Activated CD8-positive, alpha-beta memory T cell treated with anti-CD3 and anti-CD28 coated beads for 1 hour (primary cell): Measurements from ENCODE around the gene D2HGDH.
"Not testable (repeated sequence)": the region's sequence is repeated elsewhere in the genome, so short reads cannot be mapped to it uniquely, and the experiment has no call there.

Experiments
- DNase-seq, 2 donors: peaks; one replicate each; pipeline ENCODE4 v3.0.0-alpha.2; 2020; ENCODE audit warnings: low read depth in 1 of 2; ENCODE audit errors: extremely low read depth in 1 of 2

The D2HGDH gene

DNA sequence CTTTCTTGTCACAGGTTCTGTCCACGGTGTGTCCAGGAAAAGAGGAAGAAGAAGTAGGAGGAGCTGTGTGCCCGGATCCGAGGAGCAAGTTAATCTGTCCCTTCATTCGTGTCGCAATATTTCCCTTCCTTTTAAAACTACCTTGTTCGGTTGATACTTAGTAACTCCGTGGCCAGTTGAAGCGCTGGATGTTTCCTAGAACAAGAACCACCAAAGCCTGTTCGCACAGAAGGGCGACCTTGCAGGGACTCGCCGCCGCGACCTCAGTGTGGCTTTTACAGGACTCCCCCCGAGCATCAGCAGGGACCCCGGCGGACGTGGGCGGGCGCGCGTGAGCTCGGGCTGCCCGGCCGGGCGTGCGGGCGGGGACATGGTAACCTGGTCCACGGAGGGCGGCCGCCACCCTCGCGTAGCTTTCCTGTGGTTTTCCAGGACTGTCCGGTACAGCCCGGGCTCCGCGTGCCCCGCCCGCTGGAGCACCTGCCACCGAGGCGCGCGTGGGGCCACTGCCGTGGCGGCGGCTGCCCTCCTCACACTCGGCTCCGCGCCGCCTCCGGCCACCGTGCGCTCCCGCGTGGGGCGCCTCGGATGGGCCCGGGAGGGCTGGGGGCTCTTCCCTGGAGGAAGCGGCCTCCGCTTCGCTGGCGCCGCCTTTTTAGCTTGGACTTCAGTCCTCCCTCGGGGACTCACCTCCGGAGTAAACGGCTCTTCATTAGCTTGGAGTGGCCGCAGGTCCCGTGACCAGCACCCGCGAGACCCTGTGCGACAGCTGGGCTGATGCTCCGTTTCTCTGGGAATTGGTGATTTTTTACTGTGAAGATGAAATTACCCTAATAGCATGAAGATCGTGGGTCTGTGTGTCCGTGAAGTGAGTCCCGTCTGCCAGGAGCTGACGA, 9.2 kb upstream of the D2HGDH start:
- no peak for DNase-seq

DNA sequence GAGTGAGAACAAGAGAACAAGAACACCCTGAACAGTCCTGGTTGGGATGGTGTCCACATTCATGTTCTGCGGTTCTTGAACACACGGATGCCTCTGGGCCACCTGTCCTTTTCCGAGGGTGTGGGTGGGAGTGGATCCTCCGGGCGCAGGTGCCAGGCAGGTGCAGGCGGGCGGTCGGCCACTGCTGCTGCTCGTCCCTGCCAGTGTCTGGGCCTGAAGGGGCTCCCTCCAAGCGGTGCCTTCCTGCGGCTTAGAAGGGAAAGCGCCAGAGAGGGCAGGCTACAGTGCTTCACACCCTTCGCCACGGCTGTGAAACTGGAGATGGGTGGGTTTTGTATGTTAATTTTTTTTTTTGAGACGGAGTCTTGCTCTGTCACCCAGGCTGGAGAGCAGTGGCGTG, 8.0 kb upstream of the D2HGDH start:
- no peak for DNase-seq

DNA sequence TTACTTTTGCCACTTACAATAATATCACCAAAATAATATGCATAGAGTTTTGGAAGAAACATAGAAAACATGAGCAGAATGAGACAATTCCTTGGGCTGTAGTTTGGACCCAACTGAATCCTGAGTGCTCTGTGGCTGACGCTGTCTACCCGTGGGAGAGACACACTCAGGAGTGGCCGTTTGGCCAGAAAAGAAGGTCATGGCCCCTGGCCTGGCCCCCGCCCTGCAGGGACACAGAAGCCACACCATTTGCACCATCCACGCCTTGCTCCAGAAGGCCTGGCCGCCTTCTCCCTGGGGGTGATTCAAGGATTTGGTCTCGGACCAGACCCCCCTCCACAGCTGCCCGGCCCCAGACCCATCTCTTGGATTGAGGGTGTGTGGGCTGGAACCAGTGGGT, 6.4 kb upstream of the D2HGDH start:
- DNase-seq: no peak

- no peak for DNase-seq
Measured at GRCh38 chr2:241728627-241729026, 5.8 kb upstream of the D2HGDH start.

DNA sequence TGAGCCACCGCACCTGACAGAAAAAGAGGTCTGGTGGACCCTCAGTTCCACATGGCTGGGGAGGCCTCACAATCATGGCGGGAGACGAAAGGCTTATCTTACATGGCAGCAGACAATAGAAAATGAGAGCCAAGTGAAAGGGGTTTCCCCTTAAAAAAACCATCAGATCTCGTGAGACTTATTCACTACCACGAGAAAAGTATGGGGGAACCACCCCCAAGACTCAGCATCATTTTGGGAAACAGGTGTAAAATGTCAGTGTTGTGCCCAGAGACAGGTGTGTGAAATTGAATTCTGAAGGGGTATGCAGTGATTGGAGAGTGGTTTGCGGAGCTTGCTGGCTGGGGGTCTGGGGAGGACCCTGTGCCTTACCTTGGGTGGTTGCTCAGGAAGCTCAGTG, 4.6 kb upstream of the D2HGDH start:
- no peak for DNase-seq

DNA sequence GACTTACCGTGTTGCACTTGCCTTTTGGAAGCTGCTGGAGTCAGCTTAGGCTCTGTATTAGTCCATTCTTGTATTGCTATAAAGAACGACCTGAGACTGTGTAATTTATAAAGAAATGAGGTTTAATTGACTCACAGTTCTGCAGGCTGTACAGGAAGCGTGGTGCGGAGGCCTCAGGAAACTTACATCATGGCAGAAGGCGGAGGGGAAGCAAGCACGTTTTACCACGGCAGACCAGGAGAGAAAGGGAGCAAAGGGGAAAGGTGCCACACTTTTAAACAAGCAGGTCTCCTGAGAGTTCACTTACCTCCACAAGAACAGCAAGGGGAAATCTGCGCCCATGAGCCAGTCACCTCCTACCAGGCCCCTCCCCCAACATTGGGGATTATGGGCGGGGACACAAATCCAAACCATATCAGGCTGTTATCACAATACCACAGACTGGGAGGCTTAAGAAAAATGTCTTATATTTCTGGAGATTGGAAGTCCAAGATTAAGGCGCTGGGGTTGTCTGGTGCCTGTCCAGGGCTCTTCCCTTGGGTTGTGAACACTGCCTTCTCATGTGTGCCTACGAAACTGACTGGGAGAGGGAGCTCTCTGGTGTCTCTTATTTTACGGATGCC, 3.6 kb upstream of the D2HGDH start:
- DNase-seq: no peak

GRCh38 chr2:241732513-241733186, 1.8 kb upstream of the D2HGDH start:
- peak in 1 of 2 donors; percentile 39 for DNase-seq

DNA sequence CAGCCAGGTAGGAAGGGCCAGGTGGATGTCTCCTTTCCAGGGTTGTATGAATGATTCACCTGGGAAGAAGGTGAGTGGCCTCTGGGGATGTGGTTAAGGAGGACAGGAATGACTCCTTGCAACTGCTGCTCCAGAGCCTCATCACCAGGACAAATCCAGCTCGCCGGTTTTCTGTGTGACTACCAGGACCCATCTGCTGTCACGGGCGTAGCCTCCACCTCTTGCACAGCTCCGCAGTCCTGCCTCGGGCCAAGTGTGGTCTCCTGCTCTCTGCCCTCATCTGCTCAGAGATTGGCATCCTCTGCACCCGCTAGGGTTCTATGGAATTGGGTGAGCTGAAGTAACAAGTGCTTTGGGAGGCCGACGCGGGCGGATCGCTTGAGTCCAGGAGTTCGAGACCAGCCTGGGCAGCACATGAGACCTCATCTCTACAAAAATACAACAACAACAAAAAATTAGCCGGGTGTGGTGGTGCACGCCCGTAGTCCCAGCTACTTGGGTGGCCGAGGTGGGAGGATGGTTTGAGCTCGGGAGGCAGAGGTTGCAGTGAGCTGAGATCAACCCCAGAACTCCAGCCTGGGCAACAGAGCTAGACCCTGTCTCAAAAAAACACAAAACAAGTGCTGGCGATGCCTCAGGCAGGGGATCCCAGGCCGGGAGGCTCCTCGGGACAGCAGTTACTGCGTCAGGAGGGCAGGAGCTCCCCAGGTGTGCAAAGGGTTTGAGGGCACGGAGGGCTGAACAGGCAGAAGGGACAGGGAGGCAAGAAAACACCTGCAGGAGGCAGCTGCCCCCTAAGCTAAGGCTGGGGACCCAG, 831 bp upstream of the D2HGDH start:
- DNase-seq: no peak

GRCh38 chr2:241734208-241734466, 293 bp upstream of the D2HGDH start:
- no peak for DNase-seq

- no peak for DNase-seq
Measured at GRCh38 chr2:241736111-241736510, 1.7 kb downstream of the D2HGDH start.

DNA sequence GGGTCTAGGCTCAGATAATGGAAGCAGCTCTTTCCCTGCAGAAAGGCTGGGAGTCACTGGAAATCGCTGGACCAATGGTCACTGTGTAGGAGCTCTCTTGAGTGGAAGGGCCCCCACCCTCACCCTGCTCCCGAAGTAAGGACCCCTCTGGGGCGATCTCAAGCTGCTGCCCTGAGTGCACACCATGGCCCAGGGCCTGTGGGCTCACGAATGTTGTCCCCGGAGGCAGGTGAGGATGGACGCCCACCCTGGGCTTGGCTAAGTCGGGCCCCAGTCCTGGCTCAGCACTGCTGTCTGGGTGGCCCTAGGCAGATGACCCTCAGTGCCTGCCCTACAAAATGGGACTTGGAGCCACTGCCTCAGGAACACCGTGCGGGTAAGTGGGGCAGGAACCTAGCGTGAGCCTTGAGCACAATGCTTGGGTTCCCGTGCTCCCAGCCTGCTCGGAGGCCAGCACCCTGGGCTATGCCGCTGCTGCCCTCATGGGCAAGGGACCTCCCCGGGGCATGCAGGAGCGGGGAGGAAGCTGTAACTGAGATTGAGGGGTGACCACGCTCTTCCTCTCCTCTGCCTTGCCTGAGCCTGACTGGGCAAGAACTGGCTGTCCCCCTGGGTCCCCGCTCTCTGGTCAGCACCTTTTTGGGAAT, 3.7 kb downstream of the D2HGDH start:
- DNase-seq: no peak

GRCh38 chr2:241739177-241739576, 4.7 kb downstream of the D2HGDH start:
- no peak for DNase-seq

- DNase-seq: no peak
Measured at GRCh38 chr2:241739651-241740050, 5.2 kb downstream of the D2HGDH start.

GRCh38 chr2:241741016-241741415, 6.6 kb downstream of the D2HGDH start:
- DNase-seq: no peak

GRCh38 chr2:241742320-241742939, 8.0 kb downstream of the D2HGDH start:
- DNase-seq: no peak

DNA sequence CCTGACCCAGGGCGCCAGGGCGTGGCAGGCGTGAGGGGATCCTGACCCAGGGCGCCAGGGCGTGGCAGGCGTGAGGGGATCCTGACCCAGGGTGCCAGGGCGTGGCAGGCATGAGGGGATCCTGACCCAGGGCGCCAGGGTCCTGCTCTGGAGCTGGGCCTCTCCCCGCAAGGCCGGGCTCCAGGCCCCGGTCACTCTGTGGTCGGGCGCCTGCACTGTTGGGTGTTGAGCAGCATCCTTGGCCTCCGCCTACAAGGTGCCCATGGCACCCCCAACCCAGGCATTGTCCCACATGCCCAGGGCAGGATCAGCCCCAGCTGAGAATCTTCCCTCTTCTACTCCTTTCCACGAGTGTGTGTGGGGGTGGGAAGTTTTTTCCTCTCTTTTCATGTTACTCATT, 8.6 kb downstream of the D2HGDH start:
- DNase-seq: not testable (repeated sequence)

- no peak for DNase-seq
Measured at GRCh38 chr2:241743620-241744019, 9.2 kb downstream of the D2HGDH start.

GRCh38 chr2:241744028-241744754, 9.8 kb downstream of the D2HGDH start:
- DNase-seq: no peak

DNA sequence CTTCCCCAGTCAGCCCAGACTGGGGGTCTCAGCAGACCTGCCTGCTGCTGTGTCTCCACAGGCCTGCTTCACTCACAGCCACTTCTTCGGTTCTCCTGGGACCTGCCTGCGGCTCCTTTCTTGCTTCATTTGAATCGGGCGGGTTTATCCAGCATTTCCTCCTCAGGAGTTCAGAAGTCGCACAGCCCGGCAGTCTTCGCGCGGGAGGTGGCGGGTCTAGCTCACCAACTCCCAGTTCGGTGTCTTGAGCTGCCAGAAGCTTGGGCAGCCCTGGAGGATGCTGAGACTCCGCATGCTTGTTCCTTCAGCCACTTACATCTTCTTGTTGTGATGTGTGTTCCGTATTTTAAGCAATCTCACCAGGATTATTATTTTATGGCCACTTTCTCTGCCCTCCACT, 10.8 kb downstream of the D2HGDH start:
- no peak for DNase-seq

GRCh38 chr2:241746084-241746483, 11.7 kb downstream of the D2HGDH start:
- DNase-seq: no peak
